Measurements from ENCODE around the gene GATB.

GATB gene, protein sequence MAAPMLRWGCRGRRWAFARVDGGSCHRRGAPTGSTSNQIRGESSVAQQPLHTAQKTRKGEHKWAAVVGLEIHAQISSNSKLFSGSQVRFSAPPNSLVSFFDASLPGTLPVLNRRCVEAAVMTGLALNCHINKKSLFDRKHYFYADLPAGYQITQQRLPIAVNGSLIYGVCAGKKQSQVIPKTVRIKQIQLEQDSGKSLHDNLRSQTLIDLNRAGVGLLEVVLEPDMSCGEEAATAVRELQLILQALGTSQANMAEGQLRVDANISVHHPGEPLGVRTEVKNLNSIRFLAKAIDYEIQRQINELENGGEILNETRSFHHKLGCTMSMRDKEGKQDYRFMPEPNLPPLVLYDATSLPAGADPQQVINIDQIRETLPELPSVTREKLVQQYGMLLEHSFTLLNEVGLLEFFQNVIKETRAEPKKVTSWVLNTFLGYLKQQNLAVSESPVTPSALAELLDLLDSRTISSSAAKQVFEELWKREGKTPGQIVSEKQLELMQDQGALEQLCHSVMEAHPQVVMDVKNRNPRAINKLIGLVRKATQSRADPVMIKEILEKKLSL

GRCh38 chr4:151760712-151761661, at the start of gene GATB:
Gene GATB, minus strand, starts transcription at chr4:151761007. Its CDS starts 25 bp downstream, at chr4:151760982.
- Histone ChIP-seq H3K4me3 (peak within 1 kb of the TSS; percentile 98), H3K9ac (ENCODE audit: insufficient read length) (peak within 1 kb of the TSS; percentile 93), H3K36me3 (ENCODE audit: insufficient read depth, low read length) (no peaks in the 10 kb centered on the region), H3K9me3 (ENCODE audit: low read depth, low read length) (no peaks in the 10 kb centered on the region), H3K27ac (no peak within 1 kb of the TSS)
- TF ChIP-seq FOXP2 (optimal IDR thresholded peaks at IDR 0.05; ENCODE audit: control extremely low read depth, extremely low read length, insufficient read depth) (peak; percentile 88), POLR2AphosphoS5 (IDR thresholded peaks at IDR 0.05; ENCODE audit: borderline replicate concordance, low read depth, low read length) (no peak), EZH2 (IDR thresholded peaks at IDR 0.05) (no peak)
- DNase-seq (ENCODE audit: low read depth, low spot score), result peak; percentile 96

- Histone ChIP-seq H3K27ac (no peak overlapping the region), H3K36me3 (ENCODE audit: insufficient read depth, low read length) (no peaks in the 10 kb centered on the region), H3K9ac (ENCODE audit: insufficient read length) (no peak overlapping the region), H3K4me3 (no peak overlapping the region), H3K9me3 (ENCODE audit: low read depth, low read length) (no peaks in the 10 kb centered on the region)
- TF ChIP-seq FOXP2 (optimal IDR thresholded peaks at IDR 0.05; ENCODE audit: control extremely low read depth, extremely low read length, insufficient read depth), result no peak
- no peak for TF ChIP-seq POLR2AphosphoS5 (IDR thresholded peaks at IDR 0.05; ENCODE audit: borderline replicate concordance, low read depth, low read length)
- TF ChIP-seq EZH2 (IDR thresholded peaks at IDR 0.05), result no peak
- DNase-seq (ENCODE audit: low read depth, low spot score), result no peak
These were observed 49.7 kb upstream of the GATB start for GRCh38 chr4:151810476-151810875.

- no peak overlapping the region for H3K4me3 ChIP-seq
- TF ChIP-seq EZH2 (IDR thresholded peaks at IDR 0.05) (no peak), POLR2AphosphoS5 (IDR thresholded peaks at IDR 0.05; ENCODE audit: borderline replicate concordance, low read depth, low read length) (no peak), FOXP2 (optimal IDR thresholded peaks at IDR 0.05; ENCODE audit: control extremely low read depth, extremely low read length, insufficient read depth) (no peak)
- no peak overlapping the region for H3K9ac ChIP-seq (ENCODE audit: insufficient read length)
- no peaks in the 10 kb centered on the region for H3K9me3 ChIP-seq (ENCODE audit: low read depth, low read length)
- H3K36me3 ChIP-seq (ENCODE audit: insufficient read depth, low read length), result no peaks in the 10 kb centered on the region
- H3K27ac ChIP-seq, result no peak overlapping the region
- no peak for DNase-seq (ENCODE audit: low read depth, low spot score)
These were observed 48.9 kb upstream of the GATB start for GRCh38 chr4:151809716-151810115.

DNA sequence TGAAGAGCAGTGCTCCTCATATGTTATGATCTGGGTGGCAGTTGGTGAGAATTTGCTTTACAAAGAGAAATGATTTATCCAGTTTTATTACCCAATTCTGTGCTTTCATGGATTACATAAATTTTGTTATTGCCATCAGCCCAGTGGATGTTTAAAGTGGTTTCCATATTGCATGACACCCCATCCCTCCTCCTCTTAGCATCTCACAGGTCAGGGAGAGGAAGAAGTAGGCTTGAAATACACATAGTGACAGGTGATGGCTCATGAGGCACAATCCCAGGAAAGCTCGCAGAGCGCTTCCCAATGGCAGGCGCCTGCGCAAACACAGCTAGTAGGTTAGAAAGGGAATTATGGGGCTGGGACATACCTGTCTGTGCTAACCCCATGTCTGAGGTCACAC, 47.7 kb upstream of the GATB start:
- DNase-seq (ENCODE audit: low read depth, low spot score), result no peak
- Histone ChIP-seq H3K36me3 (ENCODE audit: insufficient read depth, low read length) (no peaks in the 10 kb centered on the region), H3K9me3 (ENCODE audit: low read depth, low read length) (no peaks in the 10 kb centered on the region), H3K27ac (no peak overlapping the region), H3K9ac (ENCODE audit: insufficient read length) (no peak overlapping the region), H3K4me3 (no peak overlapping the region)
- TF ChIP-seq EZH2 (IDR thresholded peaks at IDR 0.05), result no peak
- TF ChIP-seq POLR2AphosphoS5 (IDR thresholded peaks at IDR 0.05; ENCODE audit: borderline replicate concordance, low read depth, low read length), result no peak
- no peak for TF ChIP-seq FOXP2 (optimal IDR thresholded peaks at IDR 0.05; ENCODE audit: control extremely low read depth, extremely low read length, insufficient read depth)

- Histone ChIP-seq H3K9me3 (ENCODE audit: low read depth, low read length) (no peaks in the 10 kb centered on the region), H3K9ac (ENCODE audit: insufficient read length) (no peak overlapping the region), H3K4me3 (no peak overlapping the region), H3K36me3 (ENCODE audit: insufficient read depth, low read length) (no peaks in the 10 kb centered on the region), H3K27ac (no peak overlapping the region)
- TF ChIP-seq POLR2AphosphoS5 (IDR thresholded peaks at IDR 0.05; ENCODE audit: borderline replicate concordance, low read depth, low read length) (no peak), EZH2 (IDR thresholded peaks at IDR 0.05) (no peak), FOXP2 (optimal IDR thresholded peaks at IDR 0.05; ENCODE audit: control extremely low read depth, extremely low read length, insufficient read depth) (no peak)
- no peak for DNase-seq (ENCODE audit: low read depth, low spot score)
These were observed 47.3 kb upstream of the GATB start for GRCh38 chr4:151808120-151808529.

DNA sequence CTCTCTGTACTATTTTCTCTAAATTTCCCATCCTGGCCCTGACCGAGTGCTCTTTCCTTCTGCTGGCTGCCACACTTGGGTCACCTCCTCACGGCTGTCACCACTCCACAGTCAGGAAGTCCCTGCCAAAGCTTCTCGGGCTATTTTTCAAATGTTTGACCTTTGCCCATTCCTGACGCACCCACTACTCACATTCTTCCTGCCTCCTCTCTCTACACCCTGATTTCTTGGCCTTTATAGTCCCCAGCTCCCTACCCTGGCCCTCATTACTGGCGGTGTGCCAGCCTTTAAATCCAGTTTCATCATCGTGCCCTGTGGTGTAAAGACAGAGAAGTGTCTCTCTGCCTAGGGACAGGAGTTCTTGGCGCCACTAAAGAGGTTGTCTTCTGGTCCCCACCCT, 46.4 kb upstream of the GATB start:
- Histone ChIP-seq H3K9me3 (ENCODE audit: low read depth, low read length) (no peaks in the 10 kb centered on the region), H3K36me3 (ENCODE audit: insufficient read depth, low read length) (no peaks in the 10 kb centered on the region), H3K4me3 (no peak overlapping the region), H3K9ac (ENCODE audit: insufficient read length) (no peak overlapping the region), H3K27ac (no peak overlapping the region)
- no peak for DNase-seq (ENCODE audit: low read depth, low spot score)
- TF ChIP-seq FOXP2 (optimal IDR thresholded peaks at IDR 0.05; ENCODE audit: control extremely low read depth, extremely low read length, insufficient read depth) (no peak), POLR2AphosphoS5 (IDR thresholded peaks at IDR 0.05; ENCODE audit: borderline replicate concordance, low read depth, low read length) (no peak), EZH2 (IDR thresholded peaks at IDR 0.05) (no peak)

DNA sequence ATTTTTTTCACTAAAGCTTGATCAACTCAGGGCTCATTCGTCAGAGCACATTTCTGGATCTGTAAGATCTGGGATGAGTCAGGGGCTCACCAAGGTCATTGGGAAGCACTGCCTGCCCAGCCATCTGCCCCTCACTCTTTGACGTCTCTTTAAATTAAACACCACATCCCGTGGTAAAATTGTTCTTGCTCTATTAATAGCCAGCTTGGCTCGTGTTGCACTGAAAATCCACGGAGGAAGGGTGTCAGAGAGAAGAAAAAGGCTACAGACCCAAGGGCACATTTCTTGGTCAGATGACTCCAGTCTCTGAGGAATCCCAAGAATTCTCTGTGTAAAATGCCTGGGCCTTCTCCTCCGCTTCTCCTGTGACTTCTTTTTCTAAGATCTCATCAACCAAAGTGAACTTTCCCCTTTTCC, 45.7 kb upstream of the GATB start:
- H3K4me3 ChIP-seq, result no peak overlapping the region
- no peaks in the 10 kb centered on the region for H3K36me3 ChIP-seq (ENCODE audit: insufficient read depth, low read length)
- no peak overlapping the region for H3K9ac ChIP-seq (ENCODE audit: insufficient read length)
- TF ChIP-seq POLR2AphosphoS5 (IDR thresholded peaks at IDR 0.05; ENCODE audit: borderline replicate concordance, low read depth, low read length) (no peak), FOXP2 (optimal IDR thresholded peaks at IDR 0.05; ENCODE audit: control extremely low read depth, extremely low read length, insufficient read depth) (no peak), EZH2 (IDR thresholded peaks at IDR 0.05) (no peak)
- H3K9me3 ChIP-seq (ENCODE audit: low read depth, low read length), result no peaks in the 10 kb centered on the region
- no peak for DNase-seq (ENCODE audit: low read depth, low spot score)
- H3K27ac ChIP-seq, result no peak overlapping the region

DNA sequence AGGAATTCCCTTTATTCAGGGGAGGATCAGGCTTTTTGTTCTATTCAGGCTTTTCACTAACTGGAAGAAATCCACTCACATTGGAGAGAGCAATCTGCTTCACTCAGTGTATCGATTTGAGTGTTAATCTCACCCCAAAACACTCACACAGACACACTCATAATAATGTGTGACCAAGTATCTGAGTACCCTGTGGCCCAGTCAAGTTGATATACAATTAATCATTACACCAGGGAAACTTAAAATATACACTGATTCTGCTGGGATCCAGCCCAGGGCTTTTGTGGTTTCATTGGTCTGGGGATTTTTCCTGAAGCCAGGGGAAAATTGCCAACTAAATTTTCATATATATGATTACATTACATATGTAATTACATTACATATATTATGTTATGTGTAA, 44.0 kb upstream of the GATB start:
- Histone ChIP-seq H3K36me3 (ENCODE audit: insufficient read depth, low read length) (no peaks in the 10 kb centered on the region), H3K4me3 (no peak overlapping the region), H3K9ac (ENCODE audit: insufficient read length) (no peak overlapping the region), H3K9me3 (ENCODE audit: low read depth, low read length) (no peaks in the 10 kb centered on the region), H3K27ac (no peak overlapping the region)
- TF ChIP-seq EZH2 (IDR thresholded peaks at IDR 0.05) (no peak), POLR2AphosphoS5 (IDR thresholded peaks at IDR 0.05; ENCODE audit: borderline replicate concordance, low read depth, low read length) (no peak), FOXP2 (optimal IDR thresholded peaks at IDR 0.05; ENCODE audit: control extremely low read depth, extremely low read length, insufficient read depth) (no peak)
- no peak for DNase-seq (ENCODE audit: low read depth, low spot score)
